ENCODE results near the gene COL16A1. TPM values are rescaled to one million over a fixed set of nuclear protein-coding genes. Genes with fewer than 3 reads are reported as not detected.
A peak's percentile ranks its signal among the peaks of the same experiment; 100 is the strongest.

COL16A1 gene
- total RNA-seq, 3 donors from 2014 or later = 11.2 to 62.9 (median 19.3) TPM

DNA sequence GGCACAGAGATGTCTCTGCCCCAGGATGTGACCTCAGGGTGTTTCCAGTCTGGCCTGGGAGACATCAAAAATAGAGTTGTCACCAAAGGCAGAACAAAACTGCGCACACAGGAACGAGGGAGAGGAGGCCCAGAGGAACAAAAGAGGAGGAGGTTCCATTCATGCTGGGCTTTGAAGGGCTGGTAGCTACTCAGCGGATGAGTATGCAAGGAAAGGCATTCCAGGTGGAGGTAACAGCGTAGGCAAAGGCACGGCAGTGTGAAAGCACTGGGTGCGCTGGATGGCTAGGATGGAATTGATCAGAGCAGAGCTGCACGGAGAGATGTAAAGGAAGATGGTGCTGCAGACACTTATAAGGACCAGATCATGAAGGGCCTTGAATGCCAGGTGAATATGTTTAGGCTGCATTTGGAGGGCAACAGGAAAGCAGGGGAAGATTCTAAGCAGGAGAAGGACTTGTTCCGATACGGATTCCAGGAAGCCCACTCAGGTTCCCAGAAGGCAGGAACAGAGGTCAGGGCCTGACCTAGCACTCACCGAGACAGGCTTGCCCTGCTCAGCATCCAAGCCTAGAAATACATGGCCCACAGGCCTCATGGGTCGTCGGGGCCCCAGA lies 6.3 kb downstream of the COL16A1 start:
- Histone ChIP-seq H3K4me1 (ENCODE audit: low read depth) (no peaks in the 10 kb centered on the region), H3K4me3 (no peak overlapping the region), H3K36me3 (ENCODE audit: low read depth) (no peaks in the 10 kb centered on the region), H3K9me3 (no peaks in the 10 kb centered on the region)
- intact Hi-C loops (cut with DNase I, micrococcal nuclease) = no loop called here
- no peak for DNase-seq
- no peak for ATAC-seq
- TF ChIP-seq, protein P1, sequence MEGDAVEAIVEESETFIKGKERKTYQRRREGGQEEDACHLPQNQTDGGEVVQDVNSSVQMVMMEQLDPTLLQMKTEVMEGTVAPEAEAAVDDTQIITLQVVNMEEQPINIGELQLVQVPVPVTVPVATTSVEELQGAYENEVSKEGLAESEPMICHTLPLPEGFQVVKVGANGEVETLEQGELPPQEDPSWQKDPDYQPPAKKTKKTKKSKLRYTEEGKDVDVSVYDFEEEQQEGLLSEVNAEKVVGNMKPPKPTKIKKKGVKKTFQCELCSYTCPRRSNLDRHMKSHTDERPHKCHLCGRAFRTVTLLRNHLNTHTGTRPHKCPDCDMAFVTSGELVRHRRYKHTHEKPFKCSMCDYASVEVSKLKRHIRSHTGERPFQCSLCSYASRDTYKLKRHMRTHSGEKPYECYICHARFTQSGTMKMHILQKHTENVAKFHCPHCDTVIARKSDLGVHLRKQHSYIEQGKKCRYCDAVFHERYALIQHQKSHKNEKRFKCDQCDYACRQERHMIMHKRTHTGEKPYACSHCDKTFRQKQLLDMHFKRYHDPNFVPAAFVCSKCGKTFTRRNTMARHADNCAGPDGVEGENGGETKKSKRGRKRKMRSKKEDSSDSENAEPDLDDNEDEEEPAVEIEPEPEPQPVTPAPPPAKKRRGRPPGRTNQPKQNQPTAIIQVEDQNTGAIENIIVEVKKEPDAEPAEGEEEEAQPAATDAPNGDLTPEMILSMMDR (IDR thresholded peaks at IDR 0.05) = no peak

DNA sequence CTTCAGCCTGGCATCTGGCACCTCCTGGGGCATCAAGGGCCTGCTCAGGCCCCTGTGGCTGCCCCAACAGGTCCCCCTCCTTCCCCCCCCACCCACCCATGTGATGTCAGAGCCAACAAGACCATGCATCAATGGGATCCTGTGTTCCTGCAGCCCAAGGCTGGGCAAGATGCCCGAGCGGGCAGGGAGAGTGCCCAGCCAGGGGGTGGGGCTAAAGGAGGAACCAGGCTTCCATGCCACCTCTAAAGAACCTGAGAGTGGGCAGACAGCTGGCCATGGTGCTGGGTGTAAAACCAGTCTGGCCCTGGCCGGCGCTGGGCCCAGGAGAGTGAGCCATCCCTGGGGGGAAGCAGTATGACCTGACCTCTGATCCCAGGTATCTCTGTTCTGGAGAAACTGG lies 7.6 kb downstream of the COL16A1 start:
- no peaks in the 10 kb centered on the region for H3K4me1 ChIP-seq (ENCODE audit: low read depth)
- DNase-seq = no peak
- intact Hi-C loops (cut with DNase I, micrococcal nuclease) = no loop called here
- peak; percentile 55 for ATAC-seq
- no peaks in the 10 kb centered on the region for H3K9me3 ChIP-seq
- TF ChIP-seq, protein P1 (IDR thresholded peaks at IDR 0.05) = no peak
- H3K36me3 ChIP-seq (ENCODE audit: low read depth) = no peaks in the 10 kb centered on the region
- no peak overlapping the region for H3K4me3 ChIP-seq

DNA sequence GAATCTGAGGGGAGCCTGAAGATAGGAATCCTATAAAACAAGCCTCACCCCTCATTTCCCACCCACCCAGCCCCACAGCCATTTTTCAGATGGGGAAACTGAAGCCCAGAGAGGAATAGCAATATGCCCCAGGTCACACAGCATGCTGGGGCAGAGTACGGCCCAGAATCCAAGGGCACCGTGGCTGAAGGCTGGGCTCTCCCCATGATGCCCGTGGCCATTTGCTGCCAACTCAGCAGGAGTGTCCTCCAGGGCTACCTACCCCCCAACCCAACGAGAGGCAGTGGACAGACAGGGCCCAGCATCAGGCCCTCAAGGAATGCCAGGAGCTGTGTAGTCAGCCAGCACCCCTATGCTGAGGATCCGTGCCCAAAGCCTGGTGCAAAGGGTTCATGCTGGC lies 8.5 kb downstream of the COL16A1 start:
- no peaks in the 10 kb centered on the region for H3K9me3 ChIP-seq
- H3K4me1 ChIP-seq (ENCODE audit: low read depth) = no peaks in the 10 kb centered on the region
- ATAC-seq = no peak
- intact Hi-C loops (cut with DNase I, micrococcal nuclease) = no loop called here
- DNase-seq = no peak
- TF ChIP-seq, protein P1 (IDR thresholded peaks at IDR 0.05) = no peak
- no peaks in the 10 kb centered on the region for H3K36me3 ChIP-seq (ENCODE audit: low read depth)
- H3K4me3 ChIP-seq = no peak overlapping the region

DNA sequence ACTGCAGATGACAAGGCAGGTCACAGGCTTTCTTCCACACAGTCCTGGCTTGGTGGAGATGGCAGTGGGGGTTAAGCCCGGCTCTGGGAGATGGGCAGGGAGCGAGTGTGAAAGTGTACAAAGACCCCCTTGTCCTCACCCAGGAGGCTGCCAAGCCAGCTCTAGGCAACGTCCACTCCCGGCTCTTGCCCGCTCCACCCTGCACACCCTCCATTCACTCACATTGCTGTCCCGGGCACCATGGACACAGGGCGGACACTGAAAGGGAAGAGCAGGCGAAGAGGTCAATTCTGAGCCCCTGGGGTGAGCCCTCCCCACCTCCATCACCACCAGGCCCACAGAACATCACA lies 8.9 kb downstream of the COL16A1 start:
- TF ChIP-seq, protein P1 (IDR thresholded peaks at IDR 0.05) = no peak
- DNase-seq (no peak), ATAC-seq (no peak)
- no peaks in the 10 kb centered on the region for H3K4me1 ChIP-seq (ENCODE audit: low read depth)
- no peaks in the 10 kb centered on the region for H3K36me3 ChIP-seq (ENCODE audit: low read depth)
- no peaks in the 10 kb centered on the region for H3K9me3 ChIP-seq
- H3K4me3 ChIP-seq = no peak overlapping the region
- intact Hi-C loops (cut with DNase I, micrococcal nuclease) = no loop called here

DNA sequence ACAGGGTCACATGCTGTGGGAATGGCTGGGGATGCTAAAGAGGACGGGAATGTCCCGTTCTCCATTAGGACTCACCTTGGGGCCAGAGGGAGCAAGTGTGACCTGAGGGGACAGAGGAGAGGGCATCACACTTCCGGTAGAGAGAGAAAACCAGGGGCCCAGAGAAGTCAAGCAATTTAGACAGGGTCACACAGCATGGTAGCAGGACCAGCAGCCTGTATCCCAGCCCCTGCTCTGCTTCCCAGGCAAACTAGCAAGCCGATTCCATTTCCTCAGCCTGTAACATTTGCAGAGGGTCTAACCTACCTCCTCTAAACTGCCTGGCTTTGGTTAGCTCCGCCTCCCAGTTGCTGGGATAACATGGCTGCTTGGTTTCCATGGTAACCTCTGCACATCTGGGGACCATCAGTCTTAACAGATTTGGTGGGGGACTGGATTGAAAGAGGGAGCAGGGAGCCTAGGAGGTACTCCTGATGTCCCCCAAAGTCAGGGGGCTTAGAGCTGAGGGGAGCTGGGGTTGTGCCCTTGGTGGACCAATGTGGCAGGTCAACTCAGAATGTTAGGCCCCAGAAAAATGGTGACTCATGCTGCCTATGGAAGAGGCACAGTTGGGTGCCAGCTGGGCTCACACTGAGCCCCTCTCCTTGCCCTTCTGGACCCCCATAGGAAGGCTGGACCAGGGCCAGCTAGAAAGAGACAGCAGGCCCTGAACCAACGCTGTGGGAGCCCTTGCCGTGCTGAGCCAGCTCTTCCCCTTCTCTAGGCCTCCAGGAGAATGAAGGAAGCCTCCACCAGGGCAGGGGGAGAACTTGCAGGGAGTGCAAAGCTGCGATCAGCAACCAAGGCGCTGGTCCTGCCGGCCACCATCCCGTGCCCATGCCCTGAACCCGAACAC lies 9.5 kb downstream of the COL16A1 start:
- H3K36me3 ChIP-seq (ENCODE audit: low read depth) = no peaks in the 10 kb centered on the region
- no peak overlapping the region for H3K4me3 ChIP-seq
- no peaks in the 10 kb centered on the region for H3K4me1 ChIP-seq (ENCODE audit: low read depth)
- H3K9me3 ChIP-seq = no peaks in the 10 kb centered on the region
- intact Hi-C loops (cut with DNase I, micrococcal nuclease) = no loop called here
- TF ChIP-seq, protein P1 (IDR thresholded peaks at IDR 0.05) = no peak
- no peak for DNase-seq
- no peak for ATAC-seq
